HepG2 (cell line): ENCODE measurements around the gene DNMT3A. TPM values are rescaled to one million over a fixed set of nuclear protein-coding genes. Genes with fewer than 3 reads are reported as not detected.

Experiments
- ATAC-seq: fragments of 200-7000 bp; cut with Tn5 transposase; 3 replicates; pipeline ENCODE4 v1.9.1; 2020; ENCODE audit warnings: mild to moderate bottlenecking, moderate library complexity
- BruUV-seq: library from RNA; stranded (reverse); fragments of 400-500 nt; replicated peaks from 2 replicates; lab custom pipeline; 2021; lab: Mats Ljungman, UMichigan
- CTCF ChIA-PET: fragments of 300-600 bp; formaldehyde crosslinking; extraction: SDS; loops from one replicate; lab custom pipeline; 2021; ENCODE audit warnings: low total read pairs, inconsistent platforms, low intra/inter-chr PET ratio; lab: Yijun Ruan, JAX
- POLR2A ChIA-PET: fragments of 350-600 bp; sonication (Branson Sonifier 250); formaldehyde crosslinking; loops from one replicate; lab custom pipeline; 2020; ENCODE audit warnings: antibody characterized with exemption, inconsistent platforms; lab: Yijun Ruan, JAX
- DNase-seq: peaks from one replicate; pipeline ENCODE4 v3.0.0-alpha.2; 2015; ENCODE audit warnings: low spot score
- FAIRE-seq: peaks from 3 replicates; lab custom pipeline; 2011; peaks lifted over from hg19 to GRCh38; lab: Jason Lieb, UNC
- H2AFZ ChIP-seq: one replicate; pipeline ENCODE4 v1.6.1; 2011; ENCODE audit warnings: low read length, inconsistent platforms
- H3K27ac ChIP-seq: fragments of 300-600 bp; 3 replicates; pipeline ENCODE4 v1.8.0; 2011; ENCODE audit warnings: mixed run types, mild to moderate bottlenecking, mixed read lengths, low read length, inconsistent platforms; ENCODE audit not compliant: insufficient read depth; ENCODE audit errors: extremely low read length
- H3K27me3 ChIP-seq, 2 experiments: fragments of 200-600 bp in 1 of 2; 2 replicates in 1 of 2; 3 replicates in 1 of 2; pipeline versions ENCODE4 v1.6.0 to v1.8.0; 2011; ENCODE audit warnings: low read length in 2 of 2, mild to moderate bottlenecking in 2 of 2, moderate library complexity in 2 of 2, inconsistent platforms in 1 of 2; ENCODE audit not compliant: insufficient read depth in 2 of 2, control insufficient read depth in 1 of 2
- H3K36me3 ChIP-seq, 2 experiments: fragments of 200-600 bp in 1 of 2; replicated peaks in 1 of 2; 2 replicates in 1 of 2; 3 replicates in 1 of 2; pipeline versions ENCODE4 v1.5.1 to v1.8.0; 2011; ENCODE audit warnings: low read length in 2 of 2, inconsistent platforms in 1 of 2; ENCODE audit not compliant: insufficient read depth in 2 of 2, control insufficient read depth in 1 of 2
- H3K4me1 ChIP-seq: 2 replicates; pipeline ENCODE4 v1.5.1; 2012; ENCODE audit warnings: low read length, inconsistent platforms; ENCODE audit not compliant: insufficient read depth
- H3K4me2 ChIP-seq: 2 replicates; pipeline ENCODE4 v1.6.0; 2011; ENCODE audit warnings: low read depth, low read length, inconsistent platforms
- H3K4me3 ChIP-seq, 3 experiments: fragments of 200-600 bp in 1 of 3; sonication (generic), shearing (Covaris generic) in 1 of 3; replicated peaks in 1 of 3; 2 replicates each; pipeline ENCODE4 v1.5.1; 2011 to 2016; ENCODE audit warnings: low read length in 3 of 3, inconsistent platforms in 2 of 3, low read depth in 2 of 3, mild to moderate bottlenecking in 2 of 3, control low read depth in 1 of 3, mixed read lengths in 1 of 3; ENCODE audit not compliant: insufficient read depth in 1 of 3
- H3K79me2 ChIP-seq: one replicate; pipeline ENCODE4 v1.6.1; 2011; ENCODE audit warnings: low read length, inconsistent platforms; ENCODE audit not compliant: insufficient read depth
- H3K9ac ChIP-seq: 2 replicates; pipeline ENCODE4 v1.6.0; 2011; ENCODE audit warnings: mild to moderate bottlenecking, low read depth, low read length, inconsistent platforms; ENCODE audit not compliant: insufficient read depth
- H3K9me3 ChIP-seq: 2 replicates; pipeline ENCODE4 v1.5.1; 2012; ENCODE audit warnings: mild to moderate bottlenecking, low read length
- H4K20me1 ChIP-seq: 2 replicates; pipeline ENCODE4 v1.6.0; 2011; ENCODE audit warnings: inconsistent platforms, mild to moderate bottlenecking, low read length, moderate library complexity; ENCODE audit not compliant: insufficient read depth
- KLF13 ChIP-seq: sonication (generic); formaldehyde crosslinking; IDR thresholded peaks from 2 replicates; pipeline ENCODE4 v1.4.0; 2020; ENCODE audit warnings: mild to moderate bottlenecking, missing genetic modification reagents
- MATR3 ChIP-seq: sonication (generic); formaldehyde crosslinking; IDR thresholded peaks from 2 replicates; pipeline ENCODE4 v1.4.0; 2020; ENCODE audit warnings: missing genetic modification reagents
- THAP11 ChIP-seq: IDR thresholded peaks from 2 replicates; pipeline ENCODE4 v1.6.1; 2016; ENCODE audit warnings: missing biosample characterization, missing genetic modification reagents
- ZNF770 ChIP-seq: sonication (generic); formaldehyde crosslinking; IDR thresholded peaks from 2 replicates; pipeline ENCODE4 v1.5.0; 2020; ENCODE audit warnings: mild to moderate bottlenecking, missing genetic modification reagents
- WGBS: methylation state at CpG from one replicate; pipeline ENCODE4 v1.1.6; 2017; ENCODE audit warnings: low lambda C conversion rate; 5-methylcytosine and 5-hydroxymethylcytosine counted together
- in situ Hi-C: cut with HindIII; loops from 2 replicates; pipeline ENCODE4 v1.10.0; 2017; ENCODE audit warnings: low pct_unique_long_range_greater_than_20kb; ENCODE audit not compliant: extremely low pct_ligation_motif_present
- intact Hi-C: fragments of 100-400 bp; cut with micrococcal nuclease; formaldehyde crosslinking; loops from one replicate; pipeline ENCODE4 v1.10.0; 2022; ENCODE audit not compliant: unreplicated experiment
- polyA plus RNA-seq, 8 experiments: library from polyadenylated mRNA; depleted of rRNA in 3 of 8; stranded (reverse) in 7 of 8; unstranded in 1 of 8; fragments of >200 nt; fragmentation: Illumina TruSeq in 4 of 8; extraction: Trizol in 4 of 8; gene quantifications; 2 replicates each; pipeline versions ENCODE4 v1.2.1 to v1.2.3, GENCODE V29; 2011 to 2016; ENCODE audit warnings: low read depth in 4 of 8, missing spikeins in 1 of 8, mixed read lengths in 1 of 8; ENCODE audit not compliant: insufficient read depth in 1 of 8
- total RNA-seq, 5 experiments: library from RNA; depleted of rRNA; stranded (reverse); fragments of >200 nt; fragmentation: Illumina TruSeq; extraction: Trizol; gene quantifications; 2 replicates each; pipeline ENCODE4 v1.2.3, GENCODE V29; 2016; ENCODE audit warnings: low read depth in 1 of 5
- TF ChIP-seq, protein P1 (sequence below): sonication (generic); formaldehyde crosslinking; IDR thresholded peaks from 2 replicates; pipeline ENCODE4 v1.9.0; 2022; ENCODE audit warnings: missing genetic modification reagents, mild to moderate bottlenecking, borderline replicate concordance
- TF ChIP-seq, protein P2 (sequence below): sonication (generic); formaldehyde crosslinking; IDR thresholded peaks from 2 replicates; pipeline ENCODE4 v1.5.0; 2020; ENCODE audit warnings: mild to moderate bottlenecking, missing genetic modification reagents, moderate library complexity

DNMT3A gene
- total and polyA plus RNA-seq, 2 of the 13 experiments (the other 11 are each of a cell fraction or from before 2014, with no cell fraction given), result 14.7 to 29.1 TPM

- DNase-seq, result no peak
- POLR2A ChIA-PET, result no interaction called here
- Histone ChIP-seq H3K27me3 (peaks cover 3 to 9% of the 10 kb centered on the region in 2 experiments; a peak in 3 of 5 replicates), H3K4me2 (no peak overlapping the region), H3K9ac (no peak overlapping the region)
- no peak for TF ChIP-seq MATR3 (CRISPR knock-in tag)
- TF ChIP-seq THAP11 (CRISPR knock-in tag), result no peak
- TF ChIP-seq, protein P1, sequence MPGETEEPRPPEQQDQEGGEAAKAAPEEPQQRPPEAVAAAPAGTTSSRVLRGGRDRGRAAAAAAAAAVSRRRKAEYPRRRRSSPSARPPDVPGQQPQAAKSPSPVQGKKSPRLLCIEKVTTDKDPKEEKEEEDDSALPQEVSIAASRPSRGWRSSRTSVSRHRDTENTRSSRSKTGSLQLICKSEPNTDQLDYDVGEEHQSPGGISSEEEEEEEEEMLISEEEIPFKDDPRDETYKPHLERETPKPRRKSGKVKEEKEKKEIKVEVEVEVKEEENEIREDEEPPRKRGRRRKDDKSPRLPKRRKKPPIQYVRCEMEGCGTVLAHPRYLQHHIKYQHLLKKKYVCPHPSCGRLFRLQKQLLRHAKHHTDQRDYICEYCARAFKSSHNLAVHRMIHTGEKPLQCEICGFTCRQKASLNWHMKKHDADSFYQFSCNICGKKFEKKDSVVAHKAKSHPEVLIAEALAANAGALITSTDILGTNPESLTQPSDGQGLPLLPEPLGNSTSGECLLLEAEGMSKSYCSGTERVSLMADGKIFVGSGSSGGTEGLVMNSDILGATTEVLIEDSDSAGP (CRISPR knock-in tag), result 0 out of 2 replicates have a peak, but pooled peaks have one; percentile 31
- TF ChIP-seq KLF13, result no peak
- TF ChIP-seq ZNF770 (CRISPR knock-in tag), result peak; percentile 24; the same call in 1 of the 2 replicates
- TF ChIP-seq, protein P2, sequence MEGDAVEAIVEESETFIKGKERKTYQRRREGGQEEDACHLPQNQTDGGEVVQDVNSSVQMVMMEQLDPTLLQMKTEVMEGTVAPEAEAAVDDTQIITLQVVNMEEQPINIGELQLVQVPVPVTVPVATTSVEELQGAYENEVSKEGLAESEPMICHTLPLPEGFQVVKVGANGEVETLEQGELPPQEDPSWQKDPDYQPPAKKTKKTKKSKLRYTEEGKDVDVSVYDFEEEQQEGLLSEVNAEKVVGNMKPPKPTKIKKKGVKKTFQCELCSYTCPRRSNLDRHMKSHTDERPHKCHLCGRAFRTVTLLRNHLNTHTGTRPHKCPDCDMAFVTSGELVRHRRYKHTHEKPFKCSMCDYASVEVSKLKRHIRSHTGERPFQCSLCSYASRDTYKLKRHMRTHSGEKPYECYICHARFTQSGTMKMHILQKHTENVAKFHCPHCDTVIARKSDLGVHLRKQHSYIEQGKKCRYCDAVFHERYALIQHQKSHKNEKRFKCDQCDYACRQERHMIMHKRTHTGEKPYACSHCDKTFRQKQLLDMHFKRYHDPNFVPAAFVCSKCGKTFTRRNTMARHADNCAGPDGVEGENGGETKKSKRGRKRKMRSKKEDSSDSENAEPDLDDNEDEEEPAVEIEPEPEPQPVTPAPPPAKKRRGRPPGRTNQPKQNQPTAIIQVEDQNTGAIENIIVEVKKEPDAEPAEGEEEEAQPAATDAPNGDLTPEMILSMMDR, result peak; percentile 20; the same call in 1 of the 2 replicates
- TF ChIP-seq, all 625 proteins: peak for 3
- BruUV-seq, result no TSS peak
- H3K4me3 ChIP-seq, result no peak overlapping the region
- no peak overlapping the region for H2AFZ ChIP-seq
- intact Hi-C loops, result no loop called here
- FAIRE-seq, result peak; percentile 64
- no peaks in the 10 kb centered on the region for H3K36me3 ChIP-seq
- no peaks in the 10 kb centered on the region for H3K9me3 ChIP-seq
- H3K27ac ChIP-seq, result no peak overlapping the region
- ATAC-seq, result peak; percentile 85
- peaks cover 14% of the 10 kb centered on the region for H3K4me1 ChIP-seq
- in situ Hi-C loops, result no loop called here
- H3K79me2 ChIP-seq, result no peaks in the 10 kb centered on the region
- CTCF ChIA-PET, result no interaction called here
- WGBS, result 9% methylated on average over 6 of the region's 6 CpGs
- no peaks in the 10 kb centered on the region for H4K20me1 ChIP-seq
Measured at GRCh38 chr2:25201265-25201664, 140.5 kb downstream of the DNMT3A start.
